ENCODE results near the gene MICA. TPM values are rescaled to one million over a fixed set of nuclear protein-coding genes. Genes with fewer than 3 reads are reported as not detected.

Gene MICA
- total and polyA plus RNA-seq, 9 of the 15 experiments (the other 6 are each of a cell fraction or from before 2014, with no cell fraction given), result 11.8 to 24.6 (median 16.7) TPM

GRCh38 chr6:31401403-31401802, 2.0 kb upstream of the MICA start (continued):
- TF ChIP-seq CREM (IDR thresholded peaks at IDR 0.05; ENCODE audit: low read depth), result peak; percentile 34; the same call in 1 of the 2 replicates
- no peak for TF ChIP-seq ZFP36 (IDR thresholded peaks at IDR 0.05; ENCODE audit: low read depth, low read length, partially characterized antibody)
- no peak for TF ChIP-seq ZC3H11A (IDR thresholded peaks at IDR 0.05; ENCODE audit: low read depth, low read length)
- no peak for TF ChIP-seq MGA (IDR thresholded peaks at IDR 0.05)
- no peak for TF ChIP-seq ZFP91 (CRISPR knock-in tag; IDR thresholded peaks at IDR 0.05)
- TF ChIP-seq ZC3H8 (IDR thresholded peaks at IDR 0.05), result no peak
- no peak for TF ChIP-seq KLF16 (IDR thresholded peaks at IDR 0.05)
- no peak for TF ChIP-seq ZBTB49 (CRISPR knock-in tag; IDR thresholded peaks at IDR 0.05; ENCODE audit: borderline replicate concordance)
- TF ChIP-seq TSHZ1 (CRISPR knock-in tag; IDR thresholded peaks at IDR 0.05), result no peak
